HG02763 (cell line): ENCODE measurements around the gene ASTN2.

ENCODE experiments used
- ATAC-seq: cut with Tn5 transposase; IDR thresholded peaks from one replicate; pipeline ENCODE4 v1.9.1; 2021; ENCODE audit warnings: mild to moderate bottlenecking, moderate library complexity; ENCODE audit not compliant: unreplicated experiment

Gene ASTN2

GRCh38 chr9:117182046-117182445 lies 232.8 kb downstream of the ASTN2 start:
- ATAC-seq: no peak

GRCh38 chr9:117180896-117181445 lies 233.9 kb downstream of the ASTN2 start:
- no peak for ATAC-seq

GRCh38 chr9:117178596-117179375 lies 236.1 kb downstream of the ASTN2 start:
- no peak for ATAC-seq

- no peak for ATAC-seq
Observed at GRCh38 chr9:117170567-117170966, 244.3 kb downstream of the ASTN2 start.

GRCh38 chr9:117169089-117169621 lies 245.7 kb downstream of the ASTN2 start:
- no peak for ATAC-seq

DNA sequence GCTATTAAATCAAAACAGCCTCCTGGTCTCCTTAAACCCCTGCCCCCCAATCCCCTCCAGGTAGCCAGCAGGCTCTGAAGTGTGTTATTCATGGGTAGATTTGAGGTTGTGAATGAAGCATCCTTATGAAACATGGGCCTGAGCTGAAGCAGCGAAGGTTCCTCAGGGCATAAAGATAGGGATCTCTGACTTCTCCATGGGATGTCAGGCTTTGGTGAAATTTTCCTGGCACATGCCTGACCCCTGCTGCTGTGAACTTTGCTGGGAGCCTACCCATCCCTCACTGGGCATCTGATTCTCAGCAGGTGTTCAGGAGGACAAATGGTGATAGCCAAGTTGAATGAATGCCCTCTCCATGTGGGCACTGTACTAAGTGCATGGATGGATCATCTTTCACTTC lies 250.3 kb downstream of the ASTN2 start:
- no peak for ATAC-seq

DNA sequence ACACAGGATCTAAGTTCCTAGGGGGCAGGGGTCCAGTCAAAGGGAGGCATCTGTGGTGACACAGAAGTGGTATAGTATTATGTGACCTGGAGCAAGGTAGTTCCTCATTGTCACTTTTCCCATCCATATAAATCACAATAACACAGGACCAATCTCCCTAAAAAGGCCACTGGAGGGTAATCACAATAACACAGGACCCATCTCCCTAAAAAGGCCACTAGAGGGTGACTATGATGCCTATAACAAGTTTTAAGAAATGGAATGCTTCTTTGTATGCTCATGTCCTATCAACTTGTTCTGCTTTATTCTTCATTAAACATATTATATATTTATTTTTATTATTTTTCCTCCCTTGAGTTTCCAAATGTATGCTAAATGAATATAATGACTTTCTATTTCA lies 254.6 kb downstream of the ASTN2 start:
- ATAC-seq: no peak

GRCh38 chr9:117156771-117157535 lies 257.9 kb downstream of the ASTN2 start:
- no peak for ATAC-seq

- ATAC-seq: no peak
Observed at GRCh38 chr9:117156144-117156688, 258.6 kb downstream of the ASTN2 start.

DNA sequence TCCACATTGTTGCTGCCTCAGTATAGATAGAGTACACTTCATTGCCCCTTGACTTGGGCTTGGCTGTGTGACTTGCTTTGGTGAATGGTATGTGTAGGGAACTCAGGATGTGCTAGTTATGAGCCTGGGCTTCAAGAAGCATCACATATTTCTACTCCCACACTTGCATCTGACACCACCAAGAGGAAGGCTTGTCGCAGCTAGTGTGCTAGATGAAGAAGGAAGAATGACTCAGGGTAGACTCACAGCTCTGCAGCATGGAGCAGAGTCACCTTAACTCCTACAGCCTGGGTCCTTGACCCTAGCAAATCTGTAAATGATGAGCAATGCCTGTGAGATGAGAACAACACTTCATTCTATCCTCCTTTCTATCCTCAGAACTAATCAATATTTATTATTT lies 261.8 kb downstream of the ASTN2 start:
- ATAC-seq: no peak

DNA sequence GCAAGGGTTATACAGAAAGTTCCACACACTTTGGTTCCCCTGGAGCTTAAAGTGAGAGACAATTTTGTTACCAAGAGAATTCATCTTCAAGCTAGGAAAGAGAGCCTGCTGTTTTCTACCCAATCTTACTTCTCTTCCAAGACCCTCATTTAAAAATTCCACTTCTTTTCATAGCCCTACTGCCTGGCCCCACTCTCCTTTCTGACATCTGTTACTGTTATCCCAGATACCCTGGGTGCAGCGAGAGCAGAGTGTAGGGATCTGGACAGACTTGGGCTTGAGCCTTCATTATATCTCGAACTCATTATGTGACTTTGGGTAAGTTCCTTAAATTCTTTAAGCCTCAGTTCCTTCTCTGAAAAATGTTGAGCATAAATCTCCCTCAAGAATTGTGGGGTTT lies 263.1 kb downstream of the ASTN2 start:
- no peak for ATAC-seq

DNA sequence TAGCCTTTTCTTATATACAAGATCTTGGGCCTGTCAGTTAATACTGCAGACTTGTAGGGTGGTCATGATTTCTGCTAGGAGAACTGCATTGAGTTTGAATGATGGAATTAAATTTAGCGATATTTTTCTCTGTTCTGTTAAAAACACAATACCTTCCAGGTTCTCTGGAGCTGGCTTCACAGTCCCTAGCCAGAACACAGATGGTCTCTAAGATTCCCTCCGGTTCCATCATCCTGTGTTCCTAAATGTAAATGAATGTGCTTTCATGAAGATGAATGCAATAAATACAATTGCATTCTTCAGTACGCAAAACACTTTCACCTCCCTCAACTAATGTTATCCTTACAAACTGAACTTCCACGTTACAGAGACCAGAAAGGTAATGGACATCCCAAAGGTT lies 264.9 kb downstream of the ASTN2 start:
- no peak for ATAC-seq

GRCh38 chr9:117145811-117146490 lies 268.9 kb downstream of the ASTN2 start:
- ATAC-seq: no peak

GRCh38 chr9:117145081-117145480 lies 269.8 kb downstream of the ASTN2 start:
- ATAC-seq: no peak

- ATAC-seq: no peak
Observed at GRCh38 chr9:117138231-117138630, 276.6 kb downstream of the ASTN2 start.

- no peak for ATAC-seq
Observed at GRCh38 chr9:117136461-117136860, 278.4 kb downstream of the ASTN2 start.

DNA sequence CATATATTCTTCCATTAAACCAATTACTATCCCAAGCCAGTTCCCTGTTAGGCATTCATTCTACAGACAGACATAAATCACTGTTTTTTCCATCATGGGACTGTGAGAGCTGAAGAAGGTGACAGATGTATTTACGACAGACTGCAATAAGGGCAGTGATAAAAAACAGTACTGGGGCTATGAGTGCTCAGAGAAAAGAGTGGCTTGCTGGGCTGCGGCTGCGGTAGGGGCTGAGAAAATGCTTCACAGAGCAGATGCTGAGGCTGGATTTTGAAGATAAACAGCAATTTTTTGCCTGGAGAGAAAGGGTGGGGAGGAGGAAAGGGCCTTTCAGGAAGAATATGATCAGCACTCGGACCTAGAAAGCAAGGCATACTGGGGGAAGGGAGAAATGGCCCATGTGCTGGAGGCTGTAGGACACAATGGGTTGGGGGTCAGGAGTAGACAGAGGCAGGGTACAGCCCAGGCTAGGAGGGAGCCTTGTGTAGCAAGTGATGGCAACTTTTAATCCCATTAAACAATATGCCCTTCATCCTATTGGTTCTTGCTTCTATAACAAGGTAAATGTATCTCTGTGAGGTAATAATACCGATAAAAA lies 279.3 kb downstream of the ASTN2 start:
- ATAC-seq: no peak

DNA sequence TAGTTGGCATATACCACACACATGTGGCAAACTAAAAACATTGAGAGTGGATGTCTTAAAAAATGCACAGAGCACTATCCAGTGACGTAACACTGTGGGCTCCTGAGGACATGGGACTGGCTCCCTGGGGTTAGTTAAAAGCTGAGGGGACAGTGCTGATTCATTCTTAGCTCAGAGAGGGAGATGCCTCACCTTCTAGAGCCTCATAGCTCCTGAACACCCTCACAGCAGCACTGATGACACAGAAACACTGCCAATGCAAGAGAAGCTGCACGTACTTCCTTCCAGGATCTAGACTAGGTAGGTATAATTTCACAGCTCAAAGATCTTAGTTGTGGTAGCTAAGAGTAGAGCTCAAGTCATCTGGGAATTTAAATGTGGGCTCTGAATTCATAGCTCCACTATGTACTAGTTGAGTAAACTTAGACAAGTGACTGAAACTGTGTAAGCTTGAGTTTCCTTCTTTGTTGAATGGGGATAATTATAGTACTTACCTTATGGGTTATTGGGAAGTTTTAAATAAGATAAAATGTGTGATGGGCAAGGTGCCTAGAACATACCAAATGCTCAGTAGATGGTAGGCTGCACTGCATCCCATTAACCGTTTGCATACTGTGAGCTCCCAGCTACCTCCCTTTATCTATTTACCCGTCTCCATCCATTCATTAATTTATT lies 279.9 kb downstream of the ASTN2 start:
- ATAC-seq: no peak

GRCh38 chr9:117126871-117127270 lies 288.0 kb downstream of the ASTN2 start:
- ATAC-seq: no peak

GRCh38 chr9:117125531-117125930 lies 289.3 kb downstream of the ASTN2 start:
- no peak for ATAC-seq
